ENCODE results near the gene TMEM53.

TMEM53 gene

GRCh38 chr1:44689447-44689765 is 15.1 kb upstream of the TMEM53 start:
- H3K4me2 ChIP-seq (ENCODE audit: insufficient read depth, low read length), result no peak overlapping the region
- H3K4me3 ChIP-seq (ENCODE audit: low read depth in 1 of 2, low read length in 2 of 2), result no peak overlapping the region
- DNase-seq (no peak), ATAC-seq (ENCODE audit: insufficient read depth, low read depth) (no peak)
- H3K36me3 ChIP-seq (ENCODE audit: insufficient read depth, low read length), result no peaks in the 10 kb centered on the region
- no peaks in the 10 kb centered on the region for H3K9me3 ChIP-seq (ENCODE audit: insufficient read depth, low read length, severe bottlenecking)
- no peaks in the 10 kb centered on the region for H4K20me1 ChIP-seq (ENCODE audit: insufficient read depth, low read length)
- no peaks in the 10 kb centered on the region for H3K79me2 ChIP-seq (ENCODE audit: insufficient read depth, low read length)
- H3K4me1 ChIP-seq (ENCODE audit: insufficient read depth, low read length), result no peaks in the 10 kb centered on the region
- no peak overlapping the region for H3K9ac ChIP-seq (ENCODE audit: low read depth, low read length)
- no peak for TF ChIP-seq EZH2 (IDR thresholded peaks at IDR 0.05; ENCODE audit: borderline replicate concordance, low read depth, low read length, severe bottlenecking)
- no peak overlapping the region for H2AFZ ChIP-seq (ENCODE audit: low read depth, low read length)
- H3K27me3 ChIP-seq (ENCODE audit: insufficient read depth, low read length, poor library complexity), result peaks cover 7% of the 10 kb centered on the region
- H3K27ac ChIP-seq (ENCODE audit: low read length), result no peak overlapping the region

DNA sequence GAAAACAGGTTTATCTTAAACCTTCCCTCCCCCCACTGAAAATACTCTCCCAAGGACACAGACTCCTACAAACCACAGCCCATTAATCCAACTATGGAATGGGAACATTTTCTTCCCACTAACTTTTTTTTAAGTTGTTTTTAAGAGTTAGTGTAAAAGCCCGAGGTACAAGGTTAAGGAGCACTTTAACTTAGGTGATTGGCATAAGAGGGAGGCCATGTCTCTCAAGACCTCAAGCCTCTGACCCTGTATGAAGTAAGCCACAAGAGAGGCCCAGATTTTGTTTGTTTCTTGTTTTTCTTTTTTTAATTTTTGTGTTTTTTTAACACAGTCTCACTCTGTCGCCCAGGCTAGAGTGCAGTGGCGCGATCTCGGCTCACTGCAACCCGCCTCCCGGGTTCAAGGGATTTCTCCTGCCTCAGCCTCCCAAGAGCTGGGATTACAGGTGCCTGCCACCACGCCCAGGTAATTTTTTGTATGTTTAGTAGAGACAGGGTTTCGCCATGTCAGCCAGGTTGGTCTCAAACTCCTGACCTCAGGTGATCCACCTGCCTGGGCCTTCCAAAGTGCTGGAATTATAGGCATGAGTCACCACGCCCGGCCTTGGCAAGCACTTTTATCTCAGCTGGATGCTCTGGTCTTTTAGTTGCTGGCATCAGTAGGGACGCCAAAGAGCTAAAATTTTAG is 14.6 kb upstream of the TMEM53 start:
- H3K27ac ChIP-seq (ENCODE audit: low read length), result no peak overlapping the region
- no peak for ATAC-seq (ENCODE audit: insufficient read depth, low read depth)
- H3K9ac ChIP-seq (ENCODE audit: low read depth, low read length), result no peak overlapping the region
- H3K27me3 ChIP-seq (ENCODE audit: insufficient read depth, low read length, poor library complexity), result peaks cover 7% of the 10 kb centered on the region
- DNase-seq, result no peak
- no peak overlapping the region for H2AFZ ChIP-seq (ENCODE audit: low read depth, low read length)
- H4K20me1 ChIP-seq (ENCODE audit: insufficient read depth, low read length), result no peaks in the 10 kb centered on the region
- no peaks in the 10 kb centered on the region for H3K79me2 ChIP-seq (ENCODE audit: insufficient read depth, low read length)
- H3K9me3 ChIP-seq (ENCODE audit: insufficient read depth, low read length, severe bottlenecking), result no peaks in the 10 kb centered on the region
- H3K4me3 ChIP-seq (ENCODE audit: low read depth in 1 of 2, low read length in 2 of 2), result no peak overlapping the region
- TF ChIP-seq EZH2 (IDR thresholded peaks at IDR 0.05; ENCODE audit: borderline replicate concordance, low read depth, low read length, severe bottlenecking) (no peak), CTCF (IDR thresholded peaks at IDR 0.05; ENCODE audit: borderline replicate concordance, extremely low read depth, low read length, poor library complexity, severe bottlenecking) (no peak)
- H3K4me1 ChIP-seq (ENCODE audit: insufficient read depth, low read length), result no peaks in the 10 kb centered on the region
- H3K4me2 ChIP-seq (ENCODE audit: insufficient read depth, low read length), result no peak overlapping the region
- H3K36me3 ChIP-seq (ENCODE audit: insufficient read depth, low read length), result no peaks in the 10 kb centered on the region

DNA sequence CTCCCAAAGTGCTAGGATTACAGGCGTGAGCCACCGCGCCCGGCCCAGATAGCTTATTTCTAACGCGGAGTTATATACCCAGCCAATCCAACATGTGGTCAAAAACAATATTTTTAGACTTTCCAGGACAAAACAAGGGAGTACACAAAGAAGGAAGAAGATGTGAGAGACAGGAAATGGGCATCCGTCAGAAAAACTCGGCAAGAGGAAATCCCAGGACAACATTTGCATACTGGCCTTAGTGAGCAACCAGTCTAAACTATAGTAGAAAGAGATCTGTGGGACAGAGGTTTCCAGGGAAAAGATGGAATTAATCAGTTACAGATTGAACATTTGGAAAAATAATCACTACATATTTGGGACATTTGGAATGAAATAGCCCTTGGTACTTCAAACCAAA is 11.6 kb upstream of the TMEM53 start:
- peaks cover 7% of the 10 kb centered on the region for H3K27me3 ChIP-seq (ENCODE audit: insufficient read depth, low read length, poor library complexity)
- no peaks in the 10 kb centered on the region for H3K9me3 ChIP-seq (ENCODE audit: insufficient read depth, low read length, severe bottlenecking)
- H3K79me2 ChIP-seq (ENCODE audit: insufficient read depth, low read length), result no peaks in the 10 kb centered on the region
- DNase-seq (no peak), ATAC-seq (ENCODE audit: insufficient read depth, low read depth) (no peak)
- no peaks in the 10 kb centered on the region for H3K4me1 ChIP-seq (ENCODE audit: insufficient read depth, low read length)
- H3K9ac ChIP-seq (ENCODE audit: low read depth, low read length), result no peak overlapping the region
- H3K4me3 ChIP-seq (ENCODE audit: low read depth in 1 of 2, low read length in 2 of 2), result no peak overlapping the region
- H3K36me3 ChIP-seq (ENCODE audit: insufficient read depth, low read length), result no peaks in the 10 kb centered on the region
- H3K27ac ChIP-seq (ENCODE audit: low read length), result no peak overlapping the region
- TF ChIP-seq EZH2 (IDR thresholded peaks at IDR 0.05; ENCODE audit: borderline replicate concordance, low read depth, low read length, severe bottlenecking), result no peak
- TF ChIP-seq CTCF (IDR thresholded peaks at IDR 0.05; ENCODE audit: borderline replicate concordance, extremely low read depth, low read length, poor library complexity, severe bottlenecking), result no peak
- H2AFZ ChIP-seq (ENCODE audit: low read depth, low read length), result no peak overlapping the region
- no peak overlapping the region for H3K4me2 ChIP-seq (ENCODE audit: insufficient read depth, low read length)
- H4K20me1 ChIP-seq (ENCODE audit: insufficient read depth, low read length), result no peaks in the 10 kb centered on the region

DNA sequence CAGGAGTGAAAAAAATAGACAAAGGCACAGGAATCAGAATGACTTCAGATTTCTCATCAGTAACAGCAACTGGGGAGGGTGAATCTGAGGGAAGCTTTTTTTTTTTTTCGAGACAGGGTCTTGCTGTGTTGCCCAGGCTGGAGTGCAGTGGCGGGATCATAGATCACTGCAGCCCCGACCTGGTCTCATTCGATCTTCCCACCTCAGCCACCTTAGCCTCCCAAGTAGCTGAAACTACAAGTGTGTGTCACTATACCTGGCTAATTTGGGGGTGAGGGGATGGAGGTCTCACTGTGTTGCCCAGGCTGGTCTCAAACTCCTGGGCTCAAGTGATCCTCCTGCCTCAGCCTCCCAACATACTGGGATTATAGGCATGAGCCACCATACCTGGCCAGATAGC is 10.9 kb upstream of the TMEM53 start:
- no peak overlapping the region for H3K4me2 ChIP-seq (ENCODE audit: insufficient read depth, low read length)
- H3K9ac ChIP-seq (ENCODE audit: low read depth, low read length), result no peak overlapping the region
- H3K4me3 ChIP-seq (ENCODE audit: low read depth in 1 of 2, low read length in 2 of 2), result no peak overlapping the region
- H4K20me1 ChIP-seq (ENCODE audit: insufficient read depth, low read length), result no peaks in the 10 kb centered on the region
- DNase-seq (no peak), ATAC-seq (ENCODE audit: insufficient read depth, low read depth) (no peak)
- no peaks in the 10 kb centered on the region for H3K4me1 ChIP-seq (ENCODE audit: insufficient read depth, low read length)
- no peak overlapping the region for H3K27ac ChIP-seq (ENCODE audit: low read length)
- H3K9me3 ChIP-seq (ENCODE audit: insufficient read depth, low read length, severe bottlenecking), result no peaks in the 10 kb centered on the region
- H3K36me3 ChIP-seq (ENCODE audit: insufficient read depth, low read length), result no peaks in the 10 kb centered on the region
- H2AFZ ChIP-seq (ENCODE audit: low read depth, low read length), result no peak overlapping the region
- no peak for TF ChIP-seq EZH2 (IDR thresholded peaks at IDR 0.05; ENCODE audit: borderline replicate concordance, low read depth, low read length, severe bottlenecking)
- TF ChIP-seq CTCF (IDR thresholded peaks at IDR 0.05; ENCODE audit: borderline replicate concordance, extremely low read depth, low read length, poor library complexity, severe bottlenecking), result no peak
- H3K27me3 ChIP-seq (ENCODE audit: insufficient read depth, low read length, poor library complexity), result peaks cover 4% of the 10 kb centered on the region
- no peaks in the 10 kb centered on the region for H3K79me2 ChIP-seq (ENCODE audit: insufficient read depth, low read length)

Measured in DND-41 (cell line).